Vagina (tissue), 2 donors: Measurements from ENCODE around the gene UNC93A. TPM values are rescaled to one million over a fixed set of nuclear protein-coding genes. Genes with fewer than 3 reads are reported as not detected.

Experiments used
- DNase-seq, 2 donors: peaks; one replicate each; pipeline ENCODE4 v3.0.0-alpha.2; 2017; ENCODE audit errors: extremely low spot score in 2 of 2
- H3K27ac ChIP-seq: fragments of 200-600 bp; sonication (generic); one replicate; pipeline ENCODE4 v1.5.1; 2019
- H3K27me3 ChIP-seq: fragments of 200-600 bp; sonication (generic); one replicate; pipeline ENCODE4 v1.5.1; 2019
- H3K36me3 ChIP-seq, 2 donors: fragments of 200-600 bp; sonication (generic); one replicate each; pipeline ENCODE4 v1.5.1; 2017 to 2019
- H3K4me1 ChIP-seq: fragments of 200-600 bp; sonication (generic); one replicate; pipeline ENCODE4 v1.5.1; 2019
- H3K4me3 ChIP-seq, 2 donors: fragments of 200-600 bp; sonication (generic); 1 replicate in 1 of 2; 2 replicates in 1 of 2; pipeline ENCODE4 v1.5.1; 2016 to 2019
- H3K9me3 ChIP-seq: fragments of 200-600 bp; sonication (generic); one replicate; pipeline ENCODE4 v1.5.1; 2019
- CTCF ChIP-seq, 3 experiments: fragments of 450-650 bp in 2 of 3; fragments of 200-600 bp in 1 of 3; sonication (generic) in 1 of 3; IDR thresholded peaks; one replicate each; pipeline ENCODE4 v1.5.1; 2017 to 2019; ENCODE audit warnings: antibody characterized with exemption in 3 of 3, mild to moderate bottlenecking in 2 of 3, moderate library complexity in 2 of 3
- POLR2A ChIP-seq, 2 donors: fragments of 450-650 bp; IDR thresholded peaks; one replicate each; pipeline ENCODE4 v1.6.1; 2017; ENCODE audit warnings: antibody characterized with exemption in 2 of 2, mild to moderate bottlenecking in 2 of 2, moderate library complexity in 2 of 2
- POLR2AphosphoS5 ChIP-seq, 2 donors: sonication (generic); formaldehyde crosslinking; IDR thresholded peaks; one replicate each; pipeline ENCODE4 v1.9.0; 2017; ENCODE audit warnings: antibody characterized with exemption in 2 of 2, mild to moderate bottlenecking in 2 of 2, low read depth in 1 of 2; ENCODE audit not compliant: insufficient read depth in 1 of 2
- intact Hi-C: fragments of 100-400 bp; cut with DNase I; formaldehyde crosslinking; loops from one replicate; pipeline ENCODE4 v1.15.1; 2023
- total RNA-seq: library from RNA; depleted of rRNA; stranded (reverse); fragments of >200 nt; gene quantifications from one replicate; pipeline ENCODE4 v1.2.3, GENCODE V29; 2016

The UNC93A gene
- total RNA-seq, 1 donor from 2014 or later = 2.0 TPM

GRCh38 chr6:167329014-167329413, 37.9 kb downstream of the UNC93A start:
- TF ChIP-seq POLR2A (IDR thresholded peaks at IDR 0.05) = no peak
- no peak for TF ChIP-seq CTCF (IDR thresholded peaks at IDR 0.05)
- TF ChIP-seq POLR2AphosphoS5 (IDR thresholded peaks at IDR 0.05; ENCODE audit: insufficient read depth in 1 of 2, low read depth in 1 of 2) = no peak
- no peaks in the 10 kb centered on the region for H3K4me1 ChIP-seq
- H3K9me3 ChIP-seq = no peaks in the 10 kb centered on the region
- H3K36me3 ChIP-seq = no peaks in the 10 kb centered on the region
- no peak overlapping the region for H3K4me3 ChIP-seq
- DNase-seq = no peak
- no peak overlapping the region for H3K27ac ChIP-seq
- no peaks in the 10 kb centered on the region for H3K27me3 ChIP-seq
- intact Hi-C loops = no loop called here

GRCh38 chr6:167330750-167331149, 39.6 kb downstream of the UNC93A start:
- H3K9me3 ChIP-seq = no peaks in the 10 kb centered on the region
- intact Hi-C loops = no loop called here
- DNase-seq = no peak
- no peaks in the 10 kb centered on the region for H3K27me3 ChIP-seq
- no peaks in the 10 kb centered on the region for H3K36me3 ChIP-seq
- H3K27ac ChIP-seq = no peak overlapping the region
- no peak for TF ChIP-seq POLR2A (IDR thresholded peaks at IDR 0.05)
- no peak for TF ChIP-seq CTCF (IDR thresholded peaks at IDR 0.05)
- TF ChIP-seq POLR2AphosphoS5 (IDR thresholded peaks at IDR 0.05; ENCODE audit: insufficient read depth in 1 of 2, low read depth in 1 of 2) = no peak
- H3K4me1 ChIP-seq = no peaks in the 10 kb centered on the region
- H3K4me3 ChIP-seq = no peak overlapping the region

DNA sequence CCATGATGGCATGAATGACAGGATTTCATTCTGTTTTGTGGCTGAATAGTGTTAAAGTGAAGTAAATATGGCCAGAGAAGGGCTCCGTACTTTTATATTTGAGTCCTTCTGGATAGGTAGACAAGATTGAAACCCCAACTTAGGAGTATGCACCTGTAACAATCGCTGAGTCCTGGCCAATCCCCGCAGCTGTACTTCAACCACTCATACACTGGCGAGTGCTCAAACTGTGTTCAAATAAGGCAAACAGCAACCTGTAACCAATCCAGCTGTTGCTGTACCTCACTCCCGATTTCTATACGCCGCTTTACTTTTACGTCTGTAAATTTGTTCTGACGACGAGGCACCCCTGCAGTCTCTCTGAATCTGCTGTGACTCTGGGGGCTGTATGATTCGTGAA, 40.5 kb downstream of the UNC93A start:
- no peak for DNase-seq
- no peak for TF ChIP-seq POLR2A (IDR thresholded peaks at IDR 0.05)
- no peak for TF ChIP-seq POLR2AphosphoS5 (IDR thresholded peaks at IDR 0.05; ENCODE audit: insufficient read depth in 1 of 2, low read depth in 1 of 2)
- no peak for TF ChIP-seq CTCF (IDR thresholded peaks at IDR 0.05)

GRCh38 chr6:167336844-167337630, 45.9 kb downstream of the UNC93A start:
- H3K27ac ChIP-seq = no peak overlapping the region
- no peak for DNase-seq
- TF ChIP-seq CTCF (IDR thresholded peaks at IDR 0.05) (no peak), POLR2A (IDR thresholded peaks at IDR 0.05) (no peak), POLR2AphosphoS5 (IDR thresholded peaks at IDR 0.05; ENCODE audit: insufficient read depth in 1 of 2, low read depth in 1 of 2) (no peak)

More for the DNA sequence above, 40.5 kb downstream of the UNC93A start:
- Histone ChIP-seq H3K27ac (no peak overlapping the region), H3K27me3 (no peaks in the 10 kb centered on the region), H3K9me3 (no peaks in the 10 kb centered on the region), H3K4me1 (no peaks in the 10 kb centered on the region), H3K36me3 (no peaks in the 10 kb centered on the region), H3K4me3 (no peak overlapping the region)
- intact Hi-C loops = no loop called here

More at GRCh38 chr6:167336844-167337630, 45.9 kb downstream of the UNC93A start:
- no peaks in the 10 kb centered on the region for H3K9me3 ChIP-seq
- H3K4me1 ChIP-seq = no peaks in the 10 kb centered on the region
- intact Hi-C loops = no loop called here
- no peak overlapping the region for H3K4me3 ChIP-seq
- no peaks in the 10 kb centered on the region for H3K36me3 ChIP-seq
- H3K27me3 ChIP-seq = no peaks in the 10 kb centered on the region
